Loucy (cell line): Measurements from ENCODE around the gene IQSEC1.

Source experiments
- EZH2phosphoT487 ChIP-seq: fragments of 200-600 bp; IDR thresholded peaks from 2 replicates; pipeline ENCODE4 v1.6.1; 2018; ENCODE audit warnings: antibody characterized with exemption, mild to moderate bottlenecking, moderate library complexity, borderline replicate concordance
- TF ChIP-seq, protein P1 (sequence below): fragments of 200-600 bp; sonication (generic); conservative IDR thresholded peaks from 2 replicates; pipeline ENCODE4 v1.5.1; 2014; ENCODE audit warnings: mild to moderate bottlenecking, antibody characterized with exemption, low read length

DNA sequence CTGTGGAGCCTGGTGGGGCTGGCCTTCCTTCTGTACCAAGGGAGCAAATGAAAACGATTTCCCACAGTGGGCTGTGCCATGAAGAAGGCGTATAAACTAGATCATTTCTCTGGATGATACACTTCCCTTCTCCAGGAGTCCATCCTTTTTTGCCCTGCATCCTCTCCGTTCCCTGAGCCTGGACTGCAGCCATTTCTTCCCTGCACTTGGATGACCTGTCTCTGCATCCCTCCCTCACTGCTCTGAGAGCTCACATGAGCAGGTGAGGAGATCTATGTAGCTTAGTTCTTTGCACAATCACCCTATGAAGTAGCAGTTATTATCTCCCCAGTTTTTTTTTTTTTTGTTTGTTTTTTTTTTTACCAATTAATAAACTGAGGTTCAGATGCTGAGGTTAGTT lies 46.7 kb downstream of the IQSEC1 start:
- TF ChIP-seq, protein P1, sequence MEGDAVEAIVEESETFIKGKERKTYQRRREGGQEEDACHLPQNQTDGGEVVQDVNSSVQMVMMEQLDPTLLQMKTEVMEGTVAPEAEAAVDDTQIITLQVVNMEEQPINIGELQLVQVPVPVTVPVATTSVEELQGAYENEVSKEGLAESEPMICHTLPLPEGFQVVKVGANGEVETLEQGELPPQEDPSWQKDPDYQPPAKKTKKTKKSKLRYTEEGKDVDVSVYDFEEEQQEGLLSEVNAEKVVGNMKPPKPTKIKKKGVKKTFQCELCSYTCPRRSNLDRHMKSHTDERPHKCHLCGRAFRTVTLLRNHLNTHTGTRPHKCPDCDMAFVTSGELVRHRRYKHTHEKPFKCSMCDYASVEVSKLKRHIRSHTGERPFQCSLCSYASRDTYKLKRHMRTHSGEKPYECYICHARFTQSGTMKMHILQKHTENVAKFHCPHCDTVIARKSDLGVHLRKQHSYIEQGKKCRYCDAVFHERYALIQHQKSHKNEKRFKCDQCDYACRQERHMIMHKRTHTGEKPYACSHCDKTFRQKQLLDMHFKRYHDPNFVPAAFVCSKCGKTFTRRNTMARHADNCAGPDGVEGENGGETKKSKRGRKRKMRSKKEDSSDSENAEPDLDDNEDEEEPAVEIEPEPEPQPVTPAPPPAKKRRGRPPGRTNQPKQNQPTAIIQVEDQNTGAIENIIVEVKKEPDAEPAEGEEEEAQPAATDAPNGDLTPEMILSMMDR = no peak
- TF ChIP-seq EZH2phosphoT487 = no peak
